Lung microvascular endothelial cell (primary cell): ENCODE results near the gene FAM209B. TPM values are rescaled to one million over a fixed set of nuclear protein-coding genes. Genes with fewer than 3 reads are reported as not detected.
A peak's percentile ranks its signal among the peaks of the same experiment; 100 is the strongest.
"Not testable (repeated sequence)": the region's sequence is repeated elsewhere in the genome, so short reads cannot be mapped to it uniquely, and the experiment has no call there.

Experiments used
- DNase-seq, 2 donors: peaks; one replicate each; pipeline versions ENCODE4 v3.0.0 to v3.0.0-alpha.2; 2010; ENCODE audit warnings: low read depth in 2 of 2
- total RNA-seq: library from RNA; depleted of rRNA; stranded (reverse); fragments of >200 nt; gene quantifications from 2 replicates; pipeline ENCODE4 v1.2.1, GENCODE V29; 2014

FAM209B gene
- total RNA-seq, 1 donor from 2014 or later: not detected

- no peak for DNase-seq
These were observed 5.0 kb downstream of the FAM209B start for GRCh38 chr20:56537997-56538396.

GRCh38 chr20:56540415-56540814, 7.4 kb downstream of the FAM209B start:
- no peak for DNase-seq

GRCh38 chr20:56542489-56543030, 9.5 kb downstream of the FAM209B start:
- DNase-seq: no peak

- DNase-seq: no peak
These were observed 18.5 kb downstream of the FAM209B start for GRCh38 chr20:56551571-56551970.

- DNase-seq: no peak
These were observed 20.0 kb downstream of the FAM209B start for GRCh38 chr20:56552911-56553629.

- DNase-seq: peak; percentile 76 to 97
These were observed 21.8 kb downstream of the FAM209B start for GRCh38 chr20:56554869-56555268.

- DNase-seq: no peak
These were observed 25.9 kb downstream of the FAM209B start for GRCh38 chr20:56558968-56559367.

- DNase-seq: not testable (repeated sequence)
These were observed 31.5 kb downstream of the FAM209B start for GRCh38 chr20:56564526-56564925.

- DNase-seq: no peak
These were observed 32.5 kb downstream of the FAM209B start for GRCh38 chr20:56565511-56565910.

GRCh38 chr20:56566621-56567020, 33.6 kb downstream of the FAM209B start:
- DNase-seq: peak in 1 of 2 donors; percentile 3

GRCh38 chr20:56570832-56571231, 37.8 kb downstream of the FAM209B start:
- no peak for DNase-seq

- DNase-seq: no peak
These were observed 39.1 kb downstream of the FAM209B start for GRCh38 chr20:56572172-56572571.

GRCh38 chr20:56573986-56574385, 40.9 kb downstream of the FAM209B start:
- no peak for DNase-seq

- no peak for DNase-seq
These were observed 41.6 kb downstream of the FAM209B start for GRCh38 chr20:56574531-56575142.

- no peak for DNase-seq
These were observed 42.1 kb downstream of the FAM209B start for GRCh38 chr20:56575157-56575556.

GRCh38 chr20:56575961-56576360, 42.9 kb downstream of the FAM209B start:
- no peak for DNase-seq

GRCh38 chr20:56579301-56579710, 46.3 kb downstream of the FAM209B start:
- no peak for DNase-seq

GRCh38 chr20:56580226-56580625, 47.2 kb downstream of the FAM209B start:
- no peak for DNase-seq

- DNase-seq: no peak
These were observed 48.7 kb downstream of the FAM209B start for GRCh38 chr20:56581701-56582100.

- no peak for DNase-seq
These were observed 49.5 kb downstream of the FAM209B start for GRCh38 chr20:56582542-56582941.

GRCh38 chr20:56584916-56585315, 51.9 kb downstream of the FAM209B start:
- DNase-seq: no peak
